H1 (cell line): ENCODE data around the gene SMYD5. TPM values are rescaled to one million over a fixed set of nuclear protein-coding genes. Genes with fewer than 3 reads are reported as not detected.

Source experiments
- BRCA1 ChIP-seq: IDR thresholded peaks from 2 replicates; pipeline ENCODE4 v1.6.1; 2012; ENCODE audit warnings: low read depth, low read length, improper control_type of control experiment
- KDM1A ChIP-seq: fragments of 200-600, 300-600 bp; sonication (generic); IDR thresholded peaks from 2 replicates; pipeline ENCODE4 v1.7.1; 2016; ENCODE audit warnings: mild to moderate bottlenecking, low read length, borderline replicate concordance
- NANOG ChIP-seq: IDR thresholded peaks from 2 replicates; pipeline ENCODE4 v1.6.1; 2011; ENCODE audit warnings: low read length, low read depth, mild to moderate bottlenecking, inconsistent platforms; ENCODE audit not compliant: insufficient read depth, poor library complexity, severe bottlenecking
- RFX5 ChIP-seq: IDR thresholded peaks from 2 replicates; pipeline ENCODE4 v1.6.1; 2011; ENCODE audit warnings: low read depth, low read length, improper control_type of control experiment, borderline replicate concordance
- SP1 ChIP-seq: IDR thresholded peaks from 2 replicates; pipeline ENCODE4 v1.6.1; 2011; ENCODE audit warnings: low read depth, low read length
- SP4 ChIP-seq: IDR thresholded peaks from 2 replicates; pipeline ENCODE4 v1.6.1; 2012; ENCODE audit warnings: low read length, inconsistent platforms
- polyA plus RNA-seq, 7 experiments: library from polyadenylated mRNA; depleted of rRNA in 3 of 7; stranded (reverse) in 5 of 7; unstranded in 2 of 7; fragments of >200 nt in 5 of 7; fragments of 200-250 nt in 2 of 7; gene quantifications; 1 replicate in 5 of 7; 2 replicates in 1 of 7; 4 replicates in 1 of 7; pipeline versions ENCODE4 v1.2.1 to v1.2.3, GENCODE V29; 2011 to 2013; ENCODE audit warnings: missing spikeins in 2 of 7, mixed read lengths in 2 of 7
- total RNA-seq: library from RNA; stranded (reverse); fragmentation: NEBNext Ultra II Directional; extraction: Animal tissue kit (Norgen Biotek cat#: 25700); gene quantifications from 2 replicates; pipeline ENCODE4 v1.2.1, GENCODE V29; 2021
- TF ChIP-seq, protein P1 (sequence below): fragments of 300-600 bp; sonication (generic); IDR thresholded peaks from 2 replicates; pipeline ENCODE4 v1.7.1; 2012; ENCODE audit warnings: low read length, moderate library complexity, mild to moderate bottlenecking, inconsistent platforms; ENCODE audit not compliant: insufficient replicate concordance

The SMYD5 gene
- total and polyA plus RNA-seq, 2 of the 8 experiments (the other 6 are each of a cell fraction or from before 2014, with no cell fraction given), result 35.2 to 56.7 TPM

DNA sequence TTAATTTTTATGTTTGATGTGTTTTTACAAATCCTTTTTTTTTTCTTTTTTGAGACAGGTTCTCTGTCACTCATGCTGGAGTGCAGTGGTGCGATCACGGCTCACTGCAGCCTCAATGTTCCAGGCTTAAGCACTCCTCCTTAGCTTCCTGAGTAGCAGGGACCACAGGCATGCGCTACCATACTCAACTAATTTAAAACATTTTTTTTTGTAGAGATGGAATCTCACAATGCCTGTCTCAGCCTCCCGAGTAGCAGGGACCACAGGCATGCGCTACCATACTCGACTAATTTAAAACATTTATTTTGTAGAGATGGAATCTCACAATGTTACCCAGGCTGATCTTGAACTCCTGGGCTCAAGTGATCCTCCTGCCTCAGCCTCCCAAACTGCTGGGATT lies 8.4 kb upstream of the SMYD5 start (continued):
- TF ChIP-seq, protein P1, sequence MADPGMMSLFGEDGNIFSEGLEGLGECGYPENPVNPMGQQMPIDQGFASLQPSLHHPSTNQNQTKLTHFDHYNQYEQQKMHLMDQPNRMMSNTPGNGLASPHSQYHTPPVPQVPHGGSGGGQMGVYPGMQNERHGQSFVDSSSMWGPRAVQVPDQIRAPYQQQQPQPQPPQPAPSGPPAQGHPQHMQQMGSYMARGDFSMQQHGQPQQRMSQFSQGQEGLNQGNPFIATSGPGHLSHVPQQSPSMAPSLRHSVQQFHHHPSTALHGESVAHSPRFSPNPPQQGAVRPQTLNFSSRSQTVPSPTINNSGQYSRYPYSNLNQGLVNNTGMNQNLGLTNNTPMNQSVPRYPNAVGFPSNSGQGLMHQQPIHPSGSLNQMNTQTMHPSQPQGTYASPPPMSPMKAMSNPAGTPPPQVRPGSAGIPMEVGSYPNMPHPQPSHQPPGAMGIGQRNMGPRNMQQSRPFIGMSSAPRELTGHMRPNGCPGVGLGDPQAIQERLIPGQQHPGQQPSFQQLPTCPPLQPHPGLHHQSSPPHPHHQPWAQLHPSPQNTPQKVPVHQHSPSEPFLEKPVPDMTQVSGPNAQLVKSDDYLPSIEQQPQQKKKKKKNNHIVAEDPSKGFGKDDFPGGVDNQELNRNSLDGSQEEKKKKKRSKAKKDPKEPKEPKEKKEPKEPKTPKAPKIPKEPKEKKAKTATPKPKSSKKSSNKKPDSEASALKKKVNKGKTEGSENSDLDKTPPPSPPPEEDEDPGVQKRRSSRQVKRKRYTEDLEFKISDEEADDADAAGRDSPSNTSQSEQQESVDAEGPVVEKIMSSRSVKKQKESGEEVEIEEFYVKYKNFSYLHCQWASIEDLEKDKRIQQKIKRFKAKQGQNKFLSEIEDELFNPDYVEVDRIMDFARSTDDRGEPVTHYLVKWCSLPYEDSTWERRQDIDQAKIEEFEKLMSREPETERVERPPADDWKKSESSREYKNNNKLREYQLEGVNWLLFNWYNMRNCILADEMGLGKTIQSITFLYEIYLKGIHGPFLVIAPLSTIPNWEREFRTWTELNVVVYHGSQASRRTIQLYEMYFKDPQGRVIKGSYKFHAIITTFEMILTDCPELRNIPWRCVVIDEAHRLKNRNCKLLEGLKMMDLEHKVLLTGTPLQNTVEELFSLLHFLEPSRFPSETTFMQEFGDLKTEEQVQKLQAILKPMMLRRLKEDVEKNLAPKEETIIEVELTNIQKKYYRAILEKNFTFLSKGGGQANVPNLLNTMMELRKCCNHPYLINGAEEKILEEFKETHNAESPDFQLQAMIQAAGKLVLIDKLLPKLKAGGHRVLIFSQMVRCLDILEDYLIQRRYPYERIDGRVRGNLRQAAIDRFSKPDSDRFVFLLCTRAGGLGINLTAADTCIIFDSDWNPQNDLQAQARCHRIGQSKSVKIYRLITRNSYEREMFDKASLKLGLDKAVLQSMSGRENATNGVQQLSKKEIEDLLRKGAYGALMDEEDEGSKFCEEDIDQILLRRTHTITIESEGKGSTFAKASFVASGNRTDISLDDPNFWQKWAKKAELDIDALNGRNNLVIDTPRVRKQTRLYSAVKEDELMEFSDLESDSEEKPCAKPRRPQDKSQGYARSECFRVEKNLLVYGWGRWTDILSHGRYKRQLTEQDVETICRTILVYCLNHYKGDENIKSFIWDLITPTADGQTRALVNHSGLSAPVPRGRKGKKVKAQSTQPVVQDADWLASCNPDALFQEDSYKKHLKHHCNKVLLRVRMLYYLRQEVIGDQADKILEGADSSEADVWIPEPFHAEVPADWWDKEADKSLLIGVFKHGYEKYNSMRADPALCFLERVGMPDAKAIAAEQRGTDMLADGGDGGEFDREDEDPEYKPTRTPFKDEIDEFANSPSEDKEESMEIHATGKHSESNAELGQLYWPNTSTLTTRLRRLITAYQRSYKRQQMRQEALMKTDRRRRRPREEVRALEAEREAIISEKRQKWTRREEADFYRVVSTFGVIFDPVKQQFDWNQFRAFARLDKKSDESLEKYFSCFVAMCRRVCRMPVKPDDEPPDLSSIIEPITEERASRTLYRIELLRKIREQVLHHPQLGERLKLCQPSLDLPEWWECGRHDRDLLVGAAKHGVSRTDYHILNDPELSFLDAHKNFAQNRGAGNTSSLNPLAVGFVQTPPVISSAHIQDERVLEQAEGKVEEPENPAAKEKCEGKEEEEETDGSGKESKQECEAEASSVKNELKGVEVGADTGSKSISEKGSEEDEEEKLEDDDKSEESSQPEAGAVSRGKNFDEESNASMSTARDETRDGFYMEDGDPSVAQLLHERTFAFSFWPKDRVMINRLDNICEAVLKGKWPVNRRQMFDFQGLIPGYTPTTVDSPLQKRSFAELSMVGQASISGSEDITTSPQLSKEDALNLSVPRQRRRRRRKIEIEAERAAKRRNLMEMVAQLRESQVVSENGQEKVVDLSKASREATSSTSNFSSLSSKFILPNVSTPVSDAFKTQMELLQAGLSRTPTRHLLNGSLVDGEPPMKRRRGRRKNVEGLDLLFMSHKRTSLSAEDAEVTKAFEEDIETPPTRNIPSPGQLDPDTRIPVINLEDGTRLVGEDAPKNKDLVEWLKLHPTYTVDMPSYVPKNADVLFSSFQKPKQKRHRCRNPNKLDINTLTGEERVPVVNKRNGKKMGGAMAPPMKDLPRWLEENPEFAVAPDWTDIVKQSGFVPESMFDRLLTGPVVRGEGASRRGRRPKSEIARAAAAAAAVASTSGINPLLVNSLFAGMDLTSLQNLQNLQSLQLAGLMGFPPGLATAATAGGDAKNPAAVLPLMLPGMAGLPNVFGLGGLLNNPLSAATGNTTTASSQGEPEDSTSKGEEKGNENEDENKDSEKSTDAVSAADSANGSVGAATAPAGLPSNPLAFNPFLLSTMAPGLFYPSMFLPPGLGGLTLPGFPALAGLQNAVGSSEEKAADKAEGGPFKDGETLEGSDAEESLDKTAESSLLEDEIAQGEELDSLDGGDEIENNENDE, result no peak
- no peak for TF ChIP-seq RFX5
- TF ChIP-seq BRCA1, result no peak
- no peak for TF ChIP-seq NANOG
- no peak for TF ChIP-seq SP1
- TF ChIP-seq KDM1A, result no peak
- TF ChIP-seq SP4, result no peak
